Activated CD4-positive, alpha-beta T cell treated with anti-CD3 and anti-CD28 coated beads for 1 hour (primary cell): Measurements from ENCODE around the gene MTHFR.

Experiments
- DNase-seq: peaks from one replicate; pipeline ENCODE4 v3.0.0-alpha.2; 2020

MTHFR gene

GRCh38 chr1:11805422-11806306 lies at the start of gene MTHFR, which contains the start of gene CLCN6:
TSS of gene MTHFR (minus strand) at chr1:11805964. CDS start at chr1:11803116, 2,848 bp downstream.
TSS of gene CLCN6 (plus strand) at chr1:11806191. CDS start at chr1:11806263, 72 bp downstream.
- peak; percentile 95 for DNase-seq

DNA sequence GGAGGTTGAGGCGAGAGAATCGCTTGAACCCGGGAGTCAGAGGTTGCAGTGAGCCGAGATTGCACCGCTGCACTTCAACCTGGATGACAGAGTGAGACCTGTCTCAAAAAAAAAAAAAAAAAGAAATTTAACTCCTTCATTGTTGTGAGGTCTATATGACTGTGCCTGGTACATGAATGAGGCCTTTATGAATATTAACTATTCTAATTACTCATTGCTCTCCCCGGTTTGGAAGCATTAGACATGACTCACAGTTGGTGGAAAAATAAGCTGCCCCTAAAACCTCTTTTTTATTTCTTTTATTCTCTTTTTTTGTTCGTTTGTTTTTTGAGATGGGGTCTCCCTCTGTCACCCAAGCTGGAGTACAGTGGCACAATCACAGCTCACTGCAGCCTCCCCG lies 49.7 kb upstream of the MTHFR start:
- DNase-seq = no peak

DNA sequence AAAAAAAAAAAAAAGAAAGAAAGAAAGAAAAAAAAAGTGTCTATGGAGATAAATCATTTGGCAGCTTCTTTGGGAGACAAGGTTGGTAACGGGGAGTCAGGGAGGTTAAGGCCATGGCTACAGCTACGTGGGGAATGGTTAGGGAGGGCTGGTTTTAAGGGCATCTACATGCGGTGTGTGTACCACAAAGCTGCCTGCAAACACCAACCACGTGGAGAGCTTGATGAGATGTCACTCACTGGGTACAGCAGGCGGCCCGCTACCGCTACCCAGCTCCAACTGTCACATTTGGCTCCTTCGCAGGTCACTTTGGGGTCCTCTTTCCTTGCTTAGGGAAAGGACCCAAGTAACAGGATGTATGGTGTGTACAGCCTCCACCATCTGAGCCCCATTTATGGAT lies 48.8 kb upstream of the MTHFR start:
- no peak for DNase-seq

GRCh38 chr1:11851180-11851579 lies 45.4 kb upstream of the MTHFR start:
- no peak for DNase-seq

- DNase-seq = no peak
These were observed 44.4 kb upstream of the MTHFR start for GRCh38 chr1:11850156-11850555.

DNA sequence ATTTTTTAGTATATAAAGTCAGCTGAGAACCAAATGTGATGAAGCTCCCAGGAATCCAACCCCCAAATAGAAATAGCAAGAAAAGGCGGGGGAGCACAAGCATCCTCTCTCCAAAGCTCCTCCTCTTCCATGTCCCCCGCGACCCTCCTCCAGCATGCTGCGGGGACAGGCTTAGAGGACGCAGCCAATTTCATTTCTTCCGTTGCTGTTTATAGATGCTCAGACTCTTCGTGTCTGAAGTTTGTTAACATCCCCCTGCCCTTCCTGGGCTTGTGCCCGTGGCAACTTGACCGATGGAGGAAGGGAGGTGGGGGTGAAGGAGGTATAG lies 42.6 kb upstream of the MTHFR start:
- DNase-seq = no peak

DNA sequence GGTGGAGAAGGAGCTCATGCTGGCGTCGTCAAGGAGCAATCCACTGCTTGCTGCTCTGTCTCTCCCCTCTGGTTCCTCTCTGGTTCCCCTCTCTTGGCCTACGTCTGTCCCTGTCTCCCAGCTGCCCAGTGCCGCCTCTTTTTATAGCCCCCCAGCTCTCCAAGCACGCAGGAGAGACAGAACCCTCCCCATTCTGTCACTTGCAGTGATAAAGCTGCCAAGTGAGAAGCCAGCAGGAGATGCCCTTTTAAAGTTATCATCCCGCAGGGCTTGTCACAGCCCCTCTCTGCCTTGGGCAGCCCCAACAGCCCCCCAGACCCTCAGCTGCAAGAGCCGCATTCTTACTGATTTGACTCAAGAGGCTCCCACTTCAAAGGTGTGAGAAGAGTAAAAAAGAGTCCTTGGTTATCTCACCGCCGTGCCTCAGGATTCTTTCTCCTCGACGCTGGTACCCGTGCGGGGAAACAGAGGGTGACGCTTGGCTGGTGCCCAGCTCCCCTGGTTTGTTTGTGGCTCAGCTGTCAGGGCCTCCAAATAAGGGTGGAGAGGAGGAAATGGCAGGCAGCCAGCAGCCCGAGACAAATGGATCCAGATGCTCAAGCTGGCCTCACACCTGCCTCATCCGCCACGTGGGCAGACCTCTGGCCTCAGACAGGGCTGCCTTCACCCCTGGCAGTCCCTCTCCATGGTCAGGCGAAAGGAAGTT lies 42.1 kb upstream of the MTHFR start, which contains the start of gene NPPA:
Gene NPPA (minus strand): TSS at position 117 of the 706 bp plus-strand sequence. CDS start 99 bp downstream, at position 18.
- no peak for DNase-seq

GRCh38 chr1:11845641-11846335 lies 40.0 kb upstream of the MTHFR start:
- DNase-seq = no peak

- DNase-seq = no peak
These were observed 36.6 kb upstream of the MTHFR start for GRCh38 chr1:11842154-11843041.

DNA sequence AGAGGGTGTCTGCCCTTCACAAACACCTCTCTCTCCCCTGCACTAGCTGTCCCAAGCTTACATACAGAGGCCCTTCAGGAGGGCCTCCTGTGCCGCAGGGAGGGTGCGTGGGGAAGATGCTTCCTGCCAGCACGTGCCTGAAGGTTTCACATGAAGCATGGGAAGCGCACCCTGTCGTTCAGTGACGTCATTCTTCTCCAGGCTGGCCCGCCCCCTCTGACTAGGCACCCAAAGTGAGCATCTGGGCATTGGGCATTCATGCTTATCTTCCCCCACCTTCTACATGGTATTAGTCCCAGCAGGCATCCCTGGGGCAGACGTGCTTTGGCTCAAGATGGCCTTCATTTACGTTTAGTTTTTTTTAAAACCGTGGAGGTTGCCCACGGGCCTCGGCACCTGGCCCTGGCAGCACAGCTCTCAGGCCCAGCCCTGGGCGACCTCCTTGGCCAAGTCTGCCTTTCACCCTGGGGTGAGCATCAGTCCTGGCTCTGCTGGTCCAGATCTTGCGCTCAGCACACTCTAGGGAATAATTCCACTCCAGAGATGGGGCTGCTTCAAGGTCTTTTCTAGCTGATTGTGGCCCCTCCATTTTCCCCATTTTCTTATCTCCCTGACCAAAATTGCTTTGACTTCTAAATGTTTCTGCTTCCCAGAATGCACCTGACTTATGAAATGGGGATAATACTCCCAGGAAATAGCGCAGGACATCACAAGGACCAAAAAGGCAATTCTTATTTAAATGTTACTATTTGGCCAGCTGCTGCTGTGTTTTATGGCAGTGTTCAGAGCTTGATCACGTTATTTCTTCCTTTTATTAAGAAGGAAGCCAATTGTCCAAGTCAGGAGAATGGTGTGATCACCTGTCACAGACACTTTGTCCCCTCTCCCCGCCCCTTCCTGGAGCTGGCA lies 35.7 kb upstream of the MTHFR start:
- no peak for DNase-seq

- DNase-seq = no peak
These were observed 34.3 kb upstream of the MTHFR start for GRCh38 chr1:11839727-11840705.

DNA sequence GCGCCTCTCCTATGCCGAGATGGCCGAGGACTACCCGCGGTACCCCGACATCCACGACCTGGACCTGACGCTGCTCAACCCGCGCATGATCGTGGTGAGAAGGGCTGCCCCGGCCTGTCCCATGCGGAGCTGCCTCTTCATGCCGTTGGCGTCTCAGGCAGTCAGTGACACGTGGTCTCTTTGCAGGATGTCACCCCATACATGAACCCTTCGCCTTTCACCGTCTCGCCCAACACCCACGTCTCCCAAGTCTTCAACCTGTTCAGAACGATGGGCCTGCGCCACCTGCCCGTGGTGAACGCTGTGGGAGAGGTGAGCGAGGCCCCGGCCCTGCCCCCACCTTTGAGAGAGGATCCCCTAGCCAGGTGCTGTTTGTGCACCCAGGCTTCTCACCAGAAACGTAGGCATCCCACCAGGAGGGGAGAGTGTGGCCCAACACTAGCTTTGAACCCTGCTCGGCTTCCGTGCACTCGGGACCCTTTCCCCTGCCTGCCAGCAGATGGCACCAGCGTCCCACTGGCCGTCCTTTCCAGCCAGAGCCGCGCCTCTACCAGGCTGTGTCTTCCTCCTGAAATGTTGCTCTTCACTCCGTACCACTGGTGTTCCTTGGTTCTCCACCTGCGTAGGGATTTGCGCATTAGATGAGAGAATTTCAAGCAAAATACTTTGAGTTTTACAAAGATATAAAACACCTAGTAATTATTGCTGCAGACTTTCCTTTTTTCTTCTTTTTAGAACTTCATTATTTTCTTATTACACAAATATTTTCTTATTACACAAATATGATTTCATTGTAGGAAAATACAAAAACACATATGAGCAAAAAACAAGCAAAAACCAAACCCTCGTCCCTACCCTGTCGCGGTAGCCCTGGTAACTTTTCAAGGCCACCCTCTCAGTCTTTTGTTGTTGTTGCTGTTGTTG lies 32.8 kb upstream of the MTHFR start:
- DNase-seq = peak; percentile 68

DNA sequence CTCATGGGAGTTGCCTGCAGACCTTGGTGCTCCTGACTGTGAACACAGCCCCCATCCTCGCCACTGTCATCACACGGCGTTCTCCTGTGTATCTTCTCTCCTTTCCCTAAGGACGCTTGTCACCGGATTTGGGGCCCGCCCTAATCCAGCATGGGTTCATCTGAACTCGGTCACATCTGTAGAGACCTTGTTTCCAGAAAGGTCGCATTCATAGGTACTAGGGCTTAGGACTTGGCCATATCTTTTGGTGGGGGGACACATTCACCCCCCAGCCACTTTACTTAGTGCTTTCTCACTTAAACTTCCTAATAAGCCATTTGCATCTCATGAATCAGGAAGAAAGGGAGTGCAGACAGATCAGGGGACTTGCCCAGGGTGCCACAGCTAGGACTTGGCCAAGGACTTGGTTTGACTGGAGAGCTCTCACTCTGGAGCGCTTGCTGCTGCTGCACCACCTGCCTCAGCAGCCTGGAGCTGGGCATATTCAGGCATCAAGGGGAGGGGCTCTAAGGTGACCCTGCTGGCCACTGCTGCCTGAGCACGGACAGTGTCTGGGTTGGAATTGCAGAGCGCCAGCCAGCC lies 32.1 kb upstream of the MTHFR start:
- DNase-seq = no peak

DNA sequence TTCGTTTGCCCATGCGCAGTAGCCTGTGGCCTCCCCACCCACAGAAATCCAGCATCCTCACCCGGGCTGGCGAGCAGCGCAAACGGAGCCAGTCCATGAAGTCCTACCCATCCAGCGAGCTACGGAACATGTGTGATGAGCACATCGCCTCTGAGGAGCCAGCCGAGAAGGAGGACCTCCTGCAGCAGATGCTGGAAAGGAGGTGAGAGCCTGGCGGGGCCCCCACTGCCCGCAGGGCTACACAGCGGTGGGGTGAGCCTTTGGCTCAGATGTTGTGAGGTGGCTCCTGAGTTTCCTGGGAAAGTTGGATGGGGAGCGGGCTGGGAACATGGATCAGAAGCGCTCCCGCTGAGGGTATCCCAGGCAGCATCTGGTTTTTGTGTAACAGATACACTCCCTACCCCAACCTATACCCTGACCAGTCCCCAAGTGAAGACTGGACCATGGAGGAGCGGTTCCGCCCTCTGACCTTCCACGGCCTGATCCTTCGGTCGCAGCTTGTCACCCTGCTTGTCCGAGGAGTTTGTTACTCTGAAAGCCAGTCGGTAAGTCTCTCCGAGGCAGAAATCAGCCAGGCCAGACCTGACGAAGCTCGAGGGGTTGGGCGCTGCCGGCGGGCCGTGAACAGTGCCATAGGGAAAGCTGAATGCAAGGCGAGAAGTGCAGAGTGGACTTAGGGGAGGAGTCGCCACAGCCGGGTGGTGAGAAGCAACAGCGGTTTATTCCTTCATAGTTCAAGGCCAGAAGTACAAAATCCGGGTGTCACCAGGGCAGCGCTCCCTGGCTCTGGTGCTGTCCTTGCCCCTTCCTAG lies 31.4 kb upstream of the MTHFR start:
- no peak for DNase-seq

GRCh38 chr1:11835441-11836225 lies 29.9 kb upstream of the MTHFR start:
- no peak for DNase-seq

DNA sequence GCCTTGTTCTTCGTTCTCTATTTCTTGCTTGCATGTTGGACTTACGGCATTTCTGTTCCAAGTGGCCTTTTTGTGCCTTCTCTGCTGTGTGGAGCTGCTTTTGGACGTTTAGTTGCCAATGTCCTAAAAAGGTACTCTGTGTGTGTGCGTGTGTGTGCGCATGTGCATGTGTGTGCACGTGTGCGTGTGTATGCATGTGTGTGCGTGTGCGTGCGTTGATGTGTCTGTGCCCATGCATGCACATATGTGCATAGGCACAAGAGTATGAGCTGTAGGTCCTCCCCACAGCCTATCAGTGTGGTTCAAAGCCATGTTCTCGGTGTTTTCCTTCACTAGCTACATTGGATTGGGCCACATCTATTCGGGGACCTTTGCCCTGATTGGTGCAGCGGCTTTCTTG lies 28.1 kb upstream of the MTHFR start:
- DNase-seq = no peak

GRCh38 chr1:11833497-11833896 lies 27.7 kb upstream of the MTHFR start:
- no peak for DNase-seq
